Fibroblast of lung (primary cell): Measurements from ENCODE around the gene PRSS53. TPM values are rescaled to one million over a fixed set of nuclear protein-coding genes. Genes with fewer than 3 reads are reported as not detected.

ENCODE experiments used
- DNase-seq, 2 donors: peaks; one replicate each; pipeline versions ENCODE4 v3.0.0 to v3.0.0-alpha.2; 2010; ENCODE audit warnings: low read depth in 2 of 2
- H2AFZ ChIP-seq: 2 replicates; pipeline ENCODE4 v1.5.1; 2012; ENCODE audit warnings: low read length, control low read depth, inconsistent platforms
- H3K27ac ChIP-seq: 2 replicates; pipeline ENCODE4 v1.5.1; 2011; ENCODE audit warnings: low read length, control low read depth; ENCODE audit not compliant: insufficient read depth
- H3K27me3 ChIP-seq: 2 replicates; pipeline ENCODE4 v1.5.1; 2011; ENCODE audit warnings: mild to moderate bottlenecking, low read length; ENCODE audit not compliant: control insufficient read depth, insufficient read depth
- H3K36me3 ChIP-seq: 2 replicates; pipeline ENCODE4 v1.5.1; 2011; ENCODE audit warnings: low read length; ENCODE audit not compliant: control insufficient read depth, insufficient read depth
- H3K4me1 ChIP-seq: 2 replicates; pipeline ENCODE4 v1.5.1; 2011; ENCODE audit warnings: low read length; ENCODE audit not compliant: control insufficient read depth, insufficient read depth; ENCODE audit errors: extremely low read depth
- H3K4me2 ChIP-seq: 2 replicates; pipeline ENCODE4 v1.5.1; 2011; ENCODE audit warnings: low read length, control low read depth; ENCODE audit not compliant: insufficient read depth; ENCODE audit errors: extremely low read depth
- H3K4me3 ChIP-seq, 4 experiments: fragments of 200-600 bp in 1 of 4; sonication (generic) in 1 of 4; replicated peaks in 1 of 4; 2 replicates each; pipeline ENCODE4 v1.5.1; 2011 to 2016; ENCODE audit warnings: low read length in 4 of 4, low read depth in 3 of 4, mild to moderate bottlenecking in 3 of 4, control low read depth in 2 of 4, inconsistent platforms in 1 of 4, mixed read lengths in 1 of 4; ENCODE audit not compliant: insufficient read depth in 1 of 4; ENCODE audit errors: control extremely low read depth in 1 of 4
- H3K79me2 ChIP-seq: 2 replicates; pipeline ENCODE4 v1.5.1; 2012; ENCODE audit warnings: mild to moderate bottlenecking, low read length, inconsistent platforms; ENCODE audit not compliant: control insufficient read depth, insufficient read depth
- H3K9ac ChIP-seq: 2 replicates; pipeline ENCODE4 v1.5.1; 2011; ENCODE audit warnings: mild to moderate bottlenecking, low read length, control low read depth; ENCODE audit not compliant: insufficient read depth
- H3K9me3 ChIP-seq: 2 replicates; pipeline ENCODE4 v1.5.1; 2012; ENCODE audit warnings: low read depth, low read length; ENCODE audit not compliant: control insufficient read depth, insufficient read depth
- H4K20me1 ChIP-seq: 2 replicates; pipeline ENCODE4 v1.5.1; 2011; ENCODE audit warnings: low read length; ENCODE audit not compliant: control insufficient read depth, insufficient read depth; ENCODE audit errors: extremely low read depth
- CTCF ChIP-seq, 2 donors: IDR thresholded peaks in 1 of 2; conservative IDR thresholded peaks in 1 of 2; 1 replicate in 1 of 2; 2 replicates in 1 of 2; pipeline ENCODE4 v1.5.1; 2011 to 2012; ENCODE audit warnings: low read length in 2 of 2, control low read depth in 1 of 2, inconsistent platforms in 1 of 2, low read depth in 1 of 2, mild to moderate bottlenecking in 1 of 2
- EZH2 ChIP-seq: IDR thresholded peaks from 2 replicates; pipeline ENCODE4 v1.5.1; 2012; ENCODE audit warnings: low read length, control low read depth, mild to moderate bottlenecking; ENCODE audit errors: missing control alignments
- polyA plus RNA-seq, 2 donors: library from polyadenylated mRNA; depleted of rRNA in 1 of 2; stranded (reverse) in 1 of 2; unstranded in 1 of 2; fragments of >200 nt; gene quantifications; 2 replicates each; pipeline ENCODE4 v1.2.1, GENCODE V29; 2011 to 2012; ENCODE audit warnings: missing spikeins in 1 of 2
- total RNA-seq: library from RNA; depleted of rRNA; stranded (reverse); fragments of >200 nt; gene quantifications from 2 replicates; pipeline ENCODE4 v1.2.1, GENCODE V29; 2014

PRSS53 gene
- total and polyA plus RNA-seq, 2 donors (not counting 1 experiment from before 2014, with no cell fraction given) = 0.78 to 1.7 TPM

- no peak overlapping the region for H3K27ac ChIP-seq
- no peaks in the 10 kb centered on the region for H3K4me1 ChIP-seq
- no peaks in the 10 kb centered on the region for H3K9me3 ChIP-seq
- no peak overlapping the region for H3K9ac ChIP-seq
- DNase-seq = no peak
- H3K36me3 ChIP-seq = peaks cover 25% of the 10 kb centered on the region
- H3K4me3 ChIP-seq = no peak overlapping the region
- no peak overlapping the region for H3K4me2 ChIP-seq
- no peaks in the 10 kb centered on the region for H3K79me2 ChIP-seq
- no peaks in the 10 kb centered on the region for H3K27me3 ChIP-seq
- no peaks in the 10 kb centered on the region for H4K20me1 ChIP-seq
- no peak overlapping the region for H2AFZ ChIP-seq
- no peak for TF ChIP-seq CTCF (conservative IDR thresholded peaks at IDR 0.05 in 1 of 2, IDR thresholded peaks at IDR 0.05 in 1 of 2; ENCODE audit: low read depth in 1 of 2, low read length in 2 of 2)
- no peak for TF ChIP-seq EZH2
These were observed 4.0 kb downstream of the PRSS53 start for GRCh38 chr16:31084584-31085302.

GRCh38 chr16:31083981-31084380, 4.8 kb downstream of the PRSS53 start:
- Histone ChIP-seq H3K79me2 (peaks cover 2% of the 10 kb centered on the region), H2AFZ (no peak overlapping the region), H3K4me2 (no peak overlapping the region), H3K9me3 (no peaks in the 10 kb centered on the region), H3K9ac (no peak overlapping the region), H3K4me3 (no peak overlapping the region), H4K20me1 (no peaks in the 10 kb centered on the region), H3K36me3 (peaks cover 28% of the 10 kb centered on the region), H3K4me1 (no peaks in the 10 kb centered on the region), H3K27ac (no peak overlapping the region), H3K27me3 (no peaks in the 10 kb centered on the region)
- TF ChIP-seq EZH2 (no peak), CTCF (conservative IDR thresholded peaks at IDR 0.05 in 1 of 2, IDR thresholded peaks at IDR 0.05 in 1 of 2; ENCODE audit: low read depth in 1 of 2, low read length in 2 of 2) (no peak)
- DNase-seq = no peak

- Histone ChIP-seq H4K20me1 (no peaks in the 10 kb centered on the region), H3K4me1 (no peaks in the 10 kb centered on the region), H3K9me3 (no peaks in the 10 kb centered on the region), H3K36me3 (peaks cover 30% of the 10 kb centered on the region), H3K9ac (no peak overlapping the region), H3K27ac (no peak overlapping the region), H3K27me3 (no peaks in the 10 kb centered on the region), H2AFZ (no peak overlapping the region), H3K79me2 (peaks cover 5% of the 10 kb centered on the region), H3K4me2 (no peak overlapping the region), H3K4me3 (no peak overlapping the region)
- TF ChIP-seq CTCF (conservative IDR thresholded peaks at IDR 0.05 in 1 of 2, IDR thresholded peaks at IDR 0.05 in 1 of 2; ENCODE audit: low read depth in 1 of 2, low read length in 2 of 2) = no peak
- no peak for TF ChIP-seq EZH2
- DNase-seq = no peak
These were observed 5.2 kb downstream of the PRSS53 start for GRCh38 chr16:31083556-31083955.
